LNCAP (cell line): ENCODE results near the gene CNKSR3.

Experiments used
- TF ChIP-seq, protein P1 (sequence below): fragments of 450-650 bp; IDR thresholded peaks from 2 replicates; pipeline ENCODE4 v1.5.1; 2017; ENCODE audit warnings: mild to moderate bottlenecking

CNKSR3 gene

DNA sequence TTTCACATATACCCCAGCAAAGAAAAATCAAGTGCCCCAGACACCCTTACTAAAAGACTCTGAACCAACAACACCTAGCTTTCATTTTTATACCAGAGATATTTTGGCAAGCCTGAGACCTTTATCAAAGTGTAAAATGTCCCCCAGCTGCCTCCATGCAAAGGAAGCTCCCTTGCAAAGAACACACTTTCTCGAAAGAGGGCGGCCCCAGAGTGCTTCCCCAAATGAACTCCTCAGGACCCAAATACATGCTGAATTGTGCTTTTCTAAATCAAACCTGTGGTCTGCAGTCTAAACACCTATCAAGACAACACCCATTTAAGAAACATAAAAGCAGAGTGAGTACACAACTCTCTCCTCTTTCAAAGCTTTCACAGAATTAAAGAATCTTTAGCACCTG lies 154.4 kb downstream of the CNKSR3 start:
- TF ChIP-seq, protein P1, sequence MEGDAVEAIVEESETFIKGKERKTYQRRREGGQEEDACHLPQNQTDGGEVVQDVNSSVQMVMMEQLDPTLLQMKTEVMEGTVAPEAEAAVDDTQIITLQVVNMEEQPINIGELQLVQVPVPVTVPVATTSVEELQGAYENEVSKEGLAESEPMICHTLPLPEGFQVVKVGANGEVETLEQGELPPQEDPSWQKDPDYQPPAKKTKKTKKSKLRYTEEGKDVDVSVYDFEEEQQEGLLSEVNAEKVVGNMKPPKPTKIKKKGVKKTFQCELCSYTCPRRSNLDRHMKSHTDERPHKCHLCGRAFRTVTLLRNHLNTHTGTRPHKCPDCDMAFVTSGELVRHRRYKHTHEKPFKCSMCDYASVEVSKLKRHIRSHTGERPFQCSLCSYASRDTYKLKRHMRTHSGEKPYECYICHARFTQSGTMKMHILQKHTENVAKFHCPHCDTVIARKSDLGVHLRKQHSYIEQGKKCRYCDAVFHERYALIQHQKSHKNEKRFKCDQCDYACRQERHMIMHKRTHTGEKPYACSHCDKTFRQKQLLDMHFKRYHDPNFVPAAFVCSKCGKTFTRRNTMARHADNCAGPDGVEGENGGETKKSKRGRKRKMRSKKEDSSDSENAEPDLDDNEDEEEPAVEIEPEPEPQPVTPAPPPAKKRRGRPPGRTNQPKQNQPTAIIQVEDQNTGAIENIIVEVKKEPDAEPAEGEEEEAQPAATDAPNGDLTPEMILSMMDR = no peak

DNA sequence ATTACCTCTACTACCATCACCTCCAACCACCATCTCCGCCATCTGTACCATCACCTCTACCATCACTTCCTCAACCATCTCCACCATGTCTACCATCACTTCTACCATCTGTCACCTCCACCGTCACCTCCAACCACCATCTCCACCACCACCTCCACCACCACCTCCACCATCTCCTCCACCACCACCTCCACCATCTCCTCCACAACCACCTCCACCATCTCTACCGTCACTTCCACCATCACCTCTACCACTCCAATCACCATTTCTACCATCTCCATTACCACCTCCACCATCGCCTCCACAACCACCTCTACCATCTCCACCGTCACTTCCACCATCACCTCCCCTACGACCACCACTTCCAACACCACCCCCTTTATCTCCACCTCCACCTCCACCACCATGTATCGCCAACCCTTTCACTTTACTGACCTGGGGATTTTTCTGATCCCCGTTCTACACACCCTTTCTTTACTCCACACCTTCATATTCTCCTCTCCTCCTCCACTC lies 156.2 kb downstream of the CNKSR3 start:
- TF ChIP-seq, protein P1 = no peak

DNA sequence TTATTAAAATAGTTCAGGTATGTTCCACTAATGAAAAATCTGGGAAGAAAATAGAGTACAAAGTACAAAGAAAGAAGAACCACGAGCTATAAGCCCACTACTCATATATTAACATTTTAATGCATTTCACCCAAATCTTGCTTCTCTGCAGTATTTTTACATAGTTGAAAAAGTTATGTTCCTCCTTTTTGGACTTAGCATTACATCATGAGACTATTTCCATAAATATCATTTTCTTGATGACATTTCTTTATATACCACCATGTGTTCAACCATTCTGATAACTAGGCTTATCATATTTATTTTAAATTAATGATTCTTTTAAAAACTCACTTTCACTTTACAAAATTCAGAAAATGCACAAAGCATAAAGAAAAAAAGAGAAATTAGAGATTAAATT lies 156.9 kb downstream of the CNKSR3 start:
- TF ChIP-seq, protein P1 = no peak

DNA sequence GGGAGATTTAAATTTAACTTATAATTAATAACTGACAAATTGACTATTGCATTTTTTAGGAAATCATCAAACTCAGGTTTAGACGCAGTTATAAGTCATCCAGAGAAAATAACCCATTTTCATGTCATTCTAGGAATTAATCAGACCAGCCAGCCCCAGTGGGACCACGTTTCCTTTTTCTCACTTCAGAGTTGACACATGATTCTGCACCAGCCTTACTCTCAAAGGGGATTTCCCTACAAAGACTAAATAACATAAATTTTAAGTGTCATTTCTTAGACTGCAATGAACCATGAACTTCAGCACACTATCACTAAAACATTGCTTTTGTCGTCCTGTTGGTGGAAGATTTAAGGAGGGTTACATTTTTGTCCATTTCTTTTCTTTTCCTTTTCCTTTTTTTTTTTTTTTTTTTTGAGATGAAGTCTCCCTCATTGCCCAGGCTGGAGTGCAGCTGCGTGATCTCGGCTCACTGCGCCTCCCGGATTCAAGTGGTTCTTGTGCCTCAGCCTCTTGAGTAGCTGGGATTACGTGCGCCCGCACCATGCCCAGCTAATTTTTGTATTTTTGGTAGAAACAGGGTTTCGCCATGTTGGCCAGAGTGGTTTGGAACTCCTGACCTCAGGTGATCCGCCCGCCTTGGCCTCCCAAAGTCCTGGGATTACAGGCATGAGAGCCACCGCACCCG lies 157.4 kb downstream of the CNKSR3 start:
- TF ChIP-seq, protein P1 = no peak

DNA sequence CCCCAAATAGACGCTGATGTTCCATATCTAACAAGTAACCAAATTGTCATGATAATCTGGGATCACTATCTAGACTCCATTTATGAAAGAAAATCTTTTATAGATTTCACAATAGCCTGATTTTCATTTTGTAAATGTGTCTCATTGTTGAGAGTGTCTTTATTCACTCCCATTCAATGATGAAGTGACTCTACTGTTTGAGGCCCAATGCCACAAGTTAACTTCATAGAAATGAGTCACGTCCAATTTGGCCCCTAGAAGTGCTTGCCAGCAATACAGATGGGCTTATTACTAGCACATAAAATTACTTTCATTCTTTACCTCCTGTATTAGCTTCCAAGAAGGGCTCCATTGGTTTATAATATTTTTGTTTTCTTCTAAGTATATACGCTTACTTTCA lies 160.2 kb downstream of the CNKSR3 start:
- TF ChIP-seq, protein P1 = no peak

DNA sequence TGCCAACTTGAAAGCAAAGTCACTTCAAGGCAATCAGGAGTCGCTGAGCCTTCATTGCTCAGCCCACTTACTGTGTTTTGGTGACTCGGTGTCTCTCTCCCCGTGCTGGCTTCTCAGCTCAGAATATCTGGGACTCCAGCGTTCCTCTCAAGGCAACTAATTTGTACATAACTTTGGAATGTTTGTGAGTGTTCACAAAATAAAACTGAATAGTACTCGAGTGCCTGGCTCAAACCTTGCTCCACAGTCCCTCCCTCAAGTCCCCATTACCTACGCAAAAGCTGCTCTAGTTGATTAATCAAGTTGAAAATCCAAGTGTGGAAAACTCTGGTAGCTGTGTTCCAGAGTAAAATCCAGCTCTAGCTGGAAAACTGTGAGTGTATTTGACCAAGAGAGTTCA lies 162.5 kb downstream of the CNKSR3 start:
- TF ChIP-seq, protein P1 = no peak

DNA sequence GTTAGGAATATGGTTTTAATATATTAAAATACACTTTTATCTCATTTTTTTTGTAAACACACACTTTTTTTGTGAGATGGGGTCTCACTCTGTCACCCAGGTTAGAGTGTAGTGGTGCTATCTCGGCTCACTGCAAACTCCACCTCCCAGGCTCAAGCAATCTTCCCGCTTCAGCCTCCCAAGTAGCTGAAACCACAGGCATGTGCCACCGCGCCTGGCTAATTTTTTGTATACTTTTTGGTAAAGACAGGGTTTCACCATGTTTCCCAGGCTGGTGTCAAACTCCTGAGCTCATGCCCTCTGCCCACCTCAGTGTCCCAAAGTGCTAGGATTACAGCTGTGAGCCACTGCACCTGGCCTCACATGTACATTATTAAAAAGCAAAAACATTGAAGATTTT lies 164.7 kb downstream of the CNKSR3 start:
- TF ChIP-seq, protein P1 = no peak
